B cell (primary cell): Measurements from ENCODE around the gene CAPN15. TPM values are rescaled to one million over a fixed set of nuclear protein-coding genes. Genes with fewer than 3 reads are reported as not detected.

Experiments
- ATAC-seq: fragments of 200-7000 bp; cut with Tn5 transposase; one replicate; pipeline ENCODE4 v1.10.0; 2021; ENCODE audit warnings: low read depth, mild to moderate bottlenecking, moderate number of reproducible peaks, moderate library complexity
- CTCF ChIA-PET: fragments of 350-600 bp; sonication (Branson Sonifier 250); formaldehyde crosslinking; loops from one replicate; lab custom pipeline; 2021; ENCODE audit warnings: antibody characterized with exemption, inconsistent platforms; lab: Charles Lee
- POLR2A ChIA-PET: fragments of 350-600 bp; sonication (Branson Sonifier 250); formaldehyde crosslinking; loops from one replicate; lab custom pipeline; 2021; ENCODE audit warnings: antibody characterized with exemption; lab: Charles Lee
- DNase-seq: peaks from one replicate; pipeline ENCODE4 v3.0.0; 2013
- H2AFZ ChIP-seq: 2 replicates; pipeline ENCODE4 v1.6.1; 2012; ENCODE audit warnings: mild to moderate bottlenecking, low read depth, low read length; ENCODE audit not compliant: insufficient read depth, poor library complexity, severe bottlenecking
- H3K27ac ChIP-seq, 2 donors: 1 replicate in 1 of 2; 2 replicates in 1 of 2; pipeline ENCODE4 v1.5.1; 2012 to 2013; ENCODE audit warnings: low read length in 2 of 2, mild to moderate bottlenecking in 2 of 2, moderate library complexity in 1 of 2
- H3K27me3 ChIP-seq, 4 experiments: fragments of 200-600 bp in 1 of 4; sonication (generic) in 1 of 4; replicated peaks in 1 of 4; 1 replicate in 2 of 4; 2 replicates in 2 of 4; pipeline versions ENCODE4 v1.6.1 to v1.7.0; 2013 to 2016; ENCODE audit warnings: low read length in 3 of 4, mild to moderate bottlenecking in 2 of 4, mixed read lengths in 1 of 4, moderate library complexity in 1 of 4; ENCODE audit not compliant: insufficient read depth in 4 of 4, control insufficient read depth in 3 of 4; ENCODE audit errors: control extremely low read depth in 1 of 4
- H3K36me3 ChIP-seq, 2 experiments: replicated peaks in 1 of 2; 1 replicate in 1 of 2; 2 replicates in 1 of 2; pipeline versions ENCODE4 v1.6.1 to v1.7.1; 2013; ENCODE audit warnings: low read length in 1 of 2; ENCODE audit not compliant: insufficient read depth in 2 of 2, control insufficient read depth in 1 of 2; ENCODE audit errors: control extremely low read depth in 1 of 2, extremely low read depth in 1 of 2
- H3K4me1 ChIP-seq, 2 donors: fragments of 200-600 bp in 1 of 2; sonication (generic) in 1 of 2; 1 replicate in 1 of 2; 2 replicates in 1 of 2; pipeline versions ENCODE4 v1.5.1 to v1.6.1; 2013 to 2017; ENCODE audit warnings: low read length in 2 of 2; ENCODE audit not compliant: control insufficient read depth in 2 of 2, insufficient read depth in 2 of 2
- H3K4me2 ChIP-seq: replicated peaks from 2 replicates; pipeline ENCODE3; 2012; ENCODE audit warnings: mild to moderate bottlenecking, low read depth, low read length; ENCODE audit not compliant: poor library complexity, severe bottlenecking
- H3K4me3 ChIP-seq, 5 experiments: fragments of 200-600 bp in 1 of 5; sonication (generic) in 1 of 5; 1 replicate in 3 of 5; 2 replicates in 2 of 5; pipeline versions ENCODE4 v1.5.1 to v1.7.0; 2011 to 2016; ENCODE audit warnings: low read length in 4 of 5, mild to moderate bottlenecking in 4 of 5, low read depth in 2 of 5, control low read depth in 1 of 5, moderate library complexity in 1 of 5; ENCODE audit not compliant: insufficient read depth in 1 of 5; ENCODE audit errors: control extremely low read depth in 1 of 5, extremely low read depth in 1 of 5
- H3K79me2 ChIP-seq: fragments of 200-600 bp; sonication (generic); one replicate; pipeline ENCODE4 v1.6.0; 2016; ENCODE audit warnings: low read length; ENCODE audit not compliant: control insufficient read depth, insufficient read depth
- H3K9ac ChIP-seq: fragments of 200-600 bp; sonication (generic); 2 replicates; pipeline ENCODE4 v1.6.1; 2017; ENCODE audit warnings: mild to moderate bottlenecking, low read length, moderate library complexity
- H3K9me3 ChIP-seq, 3 donors: one replicate each; pipeline versions ENCODE4 v1.6.1 to v1.7.1; 2013; ENCODE audit warnings: low read length in 2 of 3; ENCODE audit not compliant: control insufficient read depth in 2 of 3, insufficient read depth in 1 of 3; ENCODE audit errors: control extremely low read depth in 1 of 3
- H4K20me1 ChIP-seq: 2 replicates; pipeline ENCODE4 v1.6.0; 2012; ENCODE audit warnings: mild to moderate bottlenecking, low read length; ENCODE audit not compliant: insufficient read depth, control insufficient read depth, poor library complexity, severe bottlenecking
- H3K27ac Mint-ChIP-seq: one replicate; pipeline ENCODE4 v1.8.0; 2021; ENCODE audit warnings: mixed read lengths
- H3K27me3 Mint-ChIP-seq: one replicate; pipeline ENCODE4 v1.8.0; 2021; ENCODE audit warnings: mixed read lengths
- H3K4me1 Mint-ChIP-seq: one replicate; pipeline ENCODE4 v1.8.0; 2021; ENCODE audit warnings: mixed read lengths
- H3K4me3 Mint-ChIP-seq: one replicate; pipeline ENCODE4 v1.8.0; 2021; ENCODE audit warnings: mixed read lengths
- H3K9me3 Mint-ChIP-seq: one replicate; pipeline ENCODE4 v1.8.0; 2022; ENCODE audit warnings: mixed read lengths; ENCODE audit not compliant: insufficient read depth
- CTCF ChIP-seq: fragments of 200-600 bp; IDR thresholded peaks from one replicate; pipeline ENCODE4 v1.8.0; 2022; ENCODE audit warnings: antibody characterized with exemption, mild to moderate bottlenecking
- EZH2 ChIP-seq: IDR thresholded peaks from 2 replicates; pipeline ENCODE4 v1.6.1; 2012; ENCODE audit warnings: borderline replicate concordance, low read depth, mild to moderate bottlenecking, moderate library complexity, low read length; ENCODE audit not compliant: insufficient read depth, poor library complexity, severe bottlenecking
- WGBS: methylation state at CpG from one replicate; pipeline ENCODE4 v1.1.5; 2013; ENCODE audit warnings: missing lambda C conversion rate; ENCODE audit not compliant: insufficient coverage; 5-methylcytosine and 5-hydroxymethylcytosine counted together
- intact Hi-C: fragments of 100-400 bp; cut with micrococcal nuclease; formaldehyde crosslinking; loops from one replicate; pipeline ENCODE4 v1.10.0; 2022
- polyA plus RNA-seq: library from polyadenylated mRNA; depleted of rRNA; stranded (reverse); fragments of >200 nt; gene quantifications from 2 replicates; pipeline ENCODE4 v1.2.3, GENCODE V29; 2012
- total RNA-seq, 2 donors: library from RNA; stranded (reverse); fragments of 120-200 nt in 1 of 2; gene quantifications; 1 replicate in 1 of 2; 2 replicates in 1 of 2; pipeline versions ENCODE4 v1.2.3 to v1.2.4, GENCODE V29; 2013 to 2022

Gene CAPN15
- total and polyA plus RNA-seq, 2 donors (not counting 1 experiment from before 2014, with no cell fraction given), result 67.2 to 77.2 TPM

GRCh38 chr16:576823-577201 is 49.3 kb downstream of the CAPN15 start:
- H3K9me3 Mint-ChIP-seq, result no peaks in the 10 kb centered on the region
- no peak overlapping the region for H3K27ac Mint-ChIP-seq
- no peaks in the 10 kb centered on the region for H4K20me1 ChIP-seq
- no peaks in the 10 kb centered on the region for H3K27me3 Mint-ChIP-seq
- peaks cover 0 to 5% of the 10 kb centered on the region in 2 experiments for H3K36me3 ChIP-seq
- no peak overlapping the region for H3K9ac ChIP-seq
- H3K9me3 ChIP-seq, result no peaks in the 10 kb centered on the region
- no peak for DNase-seq
- no peaks in the 10 kb centered on the region for H3K79me2 ChIP-seq
- peaks cover 0 to 8% of the 10 kb centered on the region in 2 donors for H3K4me1 ChIP-seq
- intact Hi-C loops, result no loop called here
- CTCF ChIA-PET, result interaction anchor here (0.7 to 1.2 kb wide), 4 partner anchors 17 to 185 kb away, joined by 3 to 4 read pairs (median 3); no protein-coding TSS in a partner anchor
- peaks cover 5% of the 10 kb centered on the region for H3K4me1 Mint-ChIP-seq
- TF ChIP-seq CTCF, result no peak
- TF ChIP-seq EZH2, result no peak
- no peak overlapping the region for H3K4me2 ChIP-seq
- no peak for ATAC-seq
- 19% methylated on average over 3 of the region's 8 CpGs for WGBS
- no peak overlapping the region for H3K4me3 Mint-ChIP-seq
- no peak overlapping the region for H3K4me3 ChIP-seq
- no peak overlapping the region for H3K27ac ChIP-seq
- POLR2A ChIA-PET, result interaction anchor here (0.7 kb wide), 1 partner anchor 832 kb away, joined by 5 read pairs; no protein-coding TSS in a partner anchor
- no peaks in the 10 kb centered on the region for H3K27me3 ChIP-seq
- no peak overlapping the region for H2AFZ ChIP-seq

GRCh38 chr16:577796-578195 is 50.3 kb downstream of the CAPN15 start:
- intact Hi-C loops, result loop anchor here (2.0 kb wide), 1 partner anchor 33 kb away; no protein-coding TSS in a partner anchor

More at GRCh38 chr16:577796-578195, 50.3 kb downstream of the CAPN15 start:
- H3K9ac ChIP-seq, result no peak overlapping the region
- no peak overlapping the region for H3K27ac ChIP-seq
- Mint-ChIP-seq H3K27ac (no peak overlapping the region), H3K4me3 (no peak overlapping the region), H3K27me3 (no peaks in the 10 kb centered on the region), H3K9me3 (no peaks in the 10 kb centered on the region), H3K4me1 (peaks cover 4% of the 10 kb centered on the region)
- POLR2A ChIA-PET, result no interaction called here
- 98% methylated on average over 13 of the region's 13 CpGs for WGBS
- CTCF ChIA-PET, result interaction anchor here (1.2 kb wide), 1 partner anchor 184 kb away, joined by 3 read pairs; no protein-coding TSS in a partner anchor
- no peaks in the 10 kb centered on the region for H4K20me1 ChIP-seq
- no peak for TF ChIP-seq EZH2
- no peak for TF ChIP-seq CTCF
- no peak overlapping the region for H3K4me2 ChIP-seq
- no peak overlapping the region for H3K4me3 ChIP-seq
- H3K27me3 ChIP-seq, result no peaks in the 10 kb centered on the region
- H3K79me2 ChIP-seq, result no peaks in the 10 kb centered on the region
- H3K36me3 ChIP-seq, result peaks cover 0 to 5% of the 10 kb centered on the region in 2 experiments
- H3K9me3 ChIP-seq, result no peaks in the 10 kb centered on the region
- no peak overlapping the region for H2AFZ ChIP-seq
- H3K4me1 ChIP-seq, result peaks cover 0 to 8% of the 10 kb centered on the region in 2 donors
- no peak for DNase-seq
- no peak for ATAC-seq
